Measurements from ENCODE around the gene PRSS27.
"Not testable (repeated sequence)": the region's sequence is repeated elsewhere in the genome, so short reads cannot be mapped to it uniquely, and the experiment has no call there.

PRSS27 gene

DNA sequence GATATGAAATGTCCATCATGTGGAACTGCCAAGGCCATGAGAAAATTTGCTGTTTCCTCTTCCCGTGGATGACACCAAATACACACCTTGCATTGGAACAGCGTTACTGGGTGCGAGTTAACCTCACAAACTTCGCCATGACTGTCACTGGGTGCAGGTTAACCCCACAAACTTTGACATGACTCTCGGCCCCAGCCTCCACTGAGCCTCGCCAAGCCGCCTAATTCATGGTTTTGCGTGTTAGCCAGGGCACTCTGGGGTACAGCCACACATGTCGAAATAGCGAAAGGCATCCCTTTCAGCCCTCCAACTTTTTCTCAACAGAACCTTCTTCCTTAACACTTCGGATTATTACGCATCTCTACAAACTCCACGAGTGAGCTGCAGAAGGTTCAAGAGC, 48.3 kb downstream of the PRSS27 start:
- no peak for DNase-seq (ENCODE audit: low spot score)

GRCh38 chr16:2671193-2671592, 48.8 kb downstream of the PRSS27 start:
- not testable (repeated sequence) for DNase-seq (ENCODE audit: low spot score)

DNA sequence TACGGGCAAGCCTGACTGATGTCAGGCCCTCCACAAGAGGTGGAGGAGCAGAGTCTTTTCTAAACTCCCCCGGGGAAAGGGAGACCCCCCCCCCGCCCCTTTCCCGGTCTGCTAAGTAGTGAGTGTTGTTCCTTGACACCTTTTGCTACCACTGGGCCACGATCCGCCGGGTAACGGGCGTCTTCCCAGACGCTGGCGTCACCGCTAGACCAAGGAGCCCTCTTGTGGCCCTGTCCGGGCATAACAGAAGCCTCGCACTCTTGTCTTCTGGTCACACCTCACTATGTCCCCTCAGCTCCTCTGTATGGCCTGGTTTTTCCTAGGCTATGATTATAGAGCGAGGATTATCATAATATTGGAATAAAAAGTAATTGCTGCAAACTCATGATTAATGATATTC, 50.0 kb downstream of the PRSS27 start:
- DNase-seq (ENCODE audit: low spot score) = peak; percentile 66

GRCh38 chr16:2669587-2669986, 50.4 kb downstream of the PRSS27 start:
- not testable (repeated sequence) for DNase-seq (ENCODE audit: low spot score)

DNA sequence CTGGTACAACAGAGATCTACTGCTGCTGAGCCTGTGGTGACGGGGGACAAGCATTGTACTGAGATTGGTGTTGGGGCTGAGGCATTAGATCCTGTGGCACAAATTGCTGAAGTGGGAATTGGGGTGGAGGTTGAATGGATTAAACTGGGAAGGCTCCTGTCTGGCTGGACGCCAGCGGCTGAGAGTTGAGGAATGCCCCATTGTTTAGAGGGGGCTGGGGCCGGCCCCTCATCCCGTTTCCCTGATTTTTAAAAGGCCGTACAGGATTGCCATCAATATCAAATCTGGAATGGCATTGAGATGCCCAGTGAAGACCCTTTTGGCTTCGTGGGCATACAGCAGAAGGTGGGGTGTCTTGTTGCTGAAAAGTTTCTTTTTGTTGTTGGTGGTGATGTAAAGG, 53.4 kb downstream of the PRSS27 start:
- DNase-seq (ENCODE audit: low spot score) = not testable (repeated sequence)

- no peak for DNase-seq (ENCODE audit: low spot score)
Measured at GRCh38 chr16:2664574-2664982, 55.4 kb downstream of the PRSS27 start.

DNA sequence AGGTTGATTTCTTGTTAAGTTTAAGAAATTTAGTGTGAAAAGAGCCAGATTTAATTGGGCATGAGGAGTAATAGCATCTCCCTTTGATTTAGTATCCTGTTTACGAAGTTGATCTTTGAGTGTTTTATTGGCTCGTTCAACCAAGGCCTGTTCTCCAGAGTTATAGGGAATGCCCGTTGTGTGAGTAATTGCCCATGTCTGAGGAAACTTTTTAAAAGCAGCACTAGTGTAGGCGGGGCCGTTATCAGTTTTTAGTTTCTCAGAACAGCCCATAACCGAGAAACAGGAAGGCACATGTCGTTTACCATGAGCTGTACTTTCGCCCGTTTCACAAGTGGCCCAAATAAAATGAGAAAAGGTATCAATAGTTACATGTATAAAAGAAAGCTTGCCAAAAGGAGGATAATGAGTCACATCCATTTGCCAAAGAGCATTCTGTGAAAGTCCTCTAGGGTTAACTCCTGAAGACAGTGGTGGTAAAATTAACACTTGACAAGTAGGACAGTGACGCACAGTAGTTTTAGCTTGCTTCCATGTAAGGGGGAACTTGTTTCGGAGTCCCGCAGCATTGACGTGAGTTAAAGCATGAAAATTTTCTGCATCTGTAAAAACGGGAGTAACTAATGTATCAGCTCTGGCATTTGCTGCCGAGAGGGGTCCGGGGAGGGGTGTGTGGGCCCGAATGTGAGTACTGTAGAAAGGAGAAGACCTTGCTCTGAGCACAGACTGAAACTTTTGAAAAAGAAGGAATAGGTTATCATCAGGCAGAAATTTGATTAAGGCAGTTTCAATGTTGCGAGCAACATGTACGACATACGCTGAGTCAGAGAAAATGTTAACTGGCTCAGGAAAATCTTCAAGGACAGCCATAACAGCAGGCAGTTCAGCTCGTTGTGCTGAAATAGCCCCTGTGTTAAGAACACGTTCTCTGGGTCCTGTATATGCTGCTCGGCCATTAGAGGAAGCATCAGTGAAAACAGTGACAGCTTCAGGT, 56.2 kb downstream of the PRSS27 start:
- peak; percentile 20 for DNase-seq (ENCODE audit: low spot score)

Data from hematopoietic multipotent progenitor cell treated with erythropoietin and hydrocortisone succinate and interleukin-3 and kit ligand, for 15 days (in vitro differentiated cells).